Neural cell (in vitro differentiated cells): ENCODE data around the gene SOX5.

Experiments used
- CTCF ChIP-seq: fragments of 450-650 bp; IDR thresholded peaks from 2 replicates; pipeline ENCODE4 v1.5.1; 2014; ENCODE audit warnings: antibody characterized with exemption, mild to moderate bottlenecking, moderate library complexity; ENCODE audit not compliant: poor library complexity, severe bottlenecking
- EP300 ChIP-seq: fragments of 450-650 bp; conservative IDR thresholded peaks from 2 replicates; pipeline ENCODE4 v1.6.1; 2014; ENCODE audit warnings: antibody characterized with exemption, mild to moderate bottlenecking, moderate library complexity; ENCODE audit not compliant: poor library complexity, severe bottlenecking
- EZH2 ChIP-seq: fragments of 200-600, 300-800 bp; shearing (Covaris generic), sonication (generic); IDR thresholded peaks from 2 replicates; pipeline ENCODE4 v1.6.1; 2014; ENCODE audit warnings: antibody characterized with exemption, low read length, borderline replicate concordance, mild to moderate bottlenecking; ENCODE audit not compliant: insufficient read depth, poor library complexity, severe bottlenecking
- POLR2AphosphoS5 ChIP-seq: IDR thresholded peaks from 2 replicates; pipeline ENCODE4 v1.6.1; 2012
- RAD21 ChIP-seq: fragments of 450-650 bp; conservative IDR thresholded peaks from 2 replicates; pipeline ENCODE4 v1.6.1; 2014; ENCODE audit warnings: antibody characterized with exemption, mild to moderate bottlenecking, moderate library complexity
- REST ChIP-seq: IDR thresholded peaks from 2 replicates; pipeline ENCODE4 v1.6.1; 2012; ENCODE audit warnings: borderline replicate concordance
- SMC3 ChIP-seq: fragments of 450-650 bp; conservative IDR thresholded peaks from 2 replicates; pipeline ENCODE4 v1.6.1; 2014; ENCODE audit warnings: antibody characterized with exemption, mild to moderate bottlenecking, moderate library complexity; ENCODE audit not compliant: poor library complexity
- TAF1 ChIP-seq: IDR thresholded peaks from 2 replicates; pipeline ENCODE4 v1.6.1; 2012; ENCODE audit warnings: low read depth

GRCh38 chr12:23931176-23931575, 18.3 kb downstream of the SOX5 start:
- TF ChIP-seq SMC3 (no peak), TAF1 (no peak), REST (no peak), RAD21 (no peak), POLR2AphosphoS5 (no peak), EZH2 (no peak), CTCF (no peak), EP300 (no peak)
